NCI-H2029 treated with DMSO at 0.1 percent for 48 hours (cell line): ENCODE data around the gene PTPRZ1.

Experiments
- DNase-seq: peaks from one replicate; lab custom pipeline; 2025; lab: John Stamatoyannopoulos, UW

Gene PTPRZ1

DNA sequence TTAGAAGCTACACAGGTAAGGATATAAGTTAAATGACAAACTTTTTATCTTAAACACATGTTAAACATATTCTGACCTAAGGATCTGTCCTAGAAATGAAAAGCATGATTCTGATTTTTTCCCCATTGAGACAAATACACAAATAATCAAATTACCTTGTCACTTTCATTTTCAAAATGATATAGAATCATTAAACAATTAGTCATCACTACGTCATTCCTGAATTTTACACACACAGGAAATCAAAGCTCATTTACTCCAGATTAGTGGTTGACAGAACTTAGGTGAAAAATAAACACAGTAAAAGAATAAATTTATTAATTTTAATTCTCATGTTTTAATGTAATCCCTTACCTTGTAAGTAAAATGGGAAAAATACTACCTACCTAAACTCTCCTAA lies 182.1 kb downstream of the PTPRZ1 start:
- DNase-seq: no peak

DNA sequence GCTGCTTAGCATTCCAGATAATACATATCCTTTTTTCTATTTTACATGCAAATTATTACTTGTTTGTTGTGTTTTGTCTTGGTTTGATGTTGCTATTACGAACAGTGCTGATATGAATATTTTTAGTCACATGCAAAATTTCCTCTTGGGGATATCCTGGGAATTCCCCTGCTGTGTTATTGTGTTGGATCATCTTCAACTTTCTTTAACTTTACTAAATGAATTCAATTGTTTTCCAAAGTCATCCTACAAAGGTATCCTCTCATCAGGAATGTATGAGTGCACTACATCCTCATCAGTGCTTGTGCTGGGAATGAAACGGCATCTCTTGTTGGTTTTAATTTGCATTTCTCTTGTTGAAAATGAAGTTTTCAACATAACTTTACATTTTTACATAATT lies 184.0 kb downstream of the PTPRZ1 start:
- DNase-seq: no peak

DNA sequence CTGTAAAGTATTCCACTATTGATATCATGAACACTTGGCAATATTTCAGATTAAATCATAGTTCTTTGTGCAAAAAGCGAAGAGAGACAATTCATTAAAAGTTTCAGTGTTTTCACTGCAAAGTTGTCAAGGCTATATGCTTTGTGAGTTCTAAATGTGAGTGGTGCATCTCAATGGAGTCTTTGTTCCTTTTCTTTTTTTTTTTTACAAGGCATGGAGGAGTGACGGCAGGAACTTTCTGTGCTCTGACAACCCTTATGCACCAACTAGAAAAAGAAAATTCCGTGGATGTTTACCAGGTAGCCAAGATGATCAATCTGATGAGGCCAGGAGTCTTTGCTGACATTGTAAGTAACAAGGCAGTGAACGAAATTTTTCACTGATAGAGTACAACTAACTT lies 186.6 kb downstream of the PTPRZ1 start:
- no peak for DNase-seq

DNA sequence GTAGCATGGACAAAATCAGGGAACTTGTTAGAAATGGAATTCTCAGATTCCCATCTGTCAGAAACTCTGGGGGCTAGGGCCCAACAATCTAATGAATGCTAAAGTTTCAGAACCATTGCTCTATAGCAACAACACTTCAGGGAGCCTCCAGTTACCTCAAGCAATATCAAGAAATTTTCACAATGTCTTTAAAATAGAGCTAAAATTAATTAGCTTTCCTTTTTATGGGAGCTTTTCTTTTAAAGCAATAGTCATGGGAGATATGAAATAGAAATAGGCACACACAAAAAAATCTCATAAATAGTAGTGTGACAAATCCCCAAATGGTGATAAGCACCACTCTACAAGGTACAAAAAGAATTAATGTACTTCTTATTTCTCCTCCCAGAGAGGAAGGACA lies 190.2 kb downstream of the PTPRZ1 start:
- no peak for DNase-seq

DNA sequence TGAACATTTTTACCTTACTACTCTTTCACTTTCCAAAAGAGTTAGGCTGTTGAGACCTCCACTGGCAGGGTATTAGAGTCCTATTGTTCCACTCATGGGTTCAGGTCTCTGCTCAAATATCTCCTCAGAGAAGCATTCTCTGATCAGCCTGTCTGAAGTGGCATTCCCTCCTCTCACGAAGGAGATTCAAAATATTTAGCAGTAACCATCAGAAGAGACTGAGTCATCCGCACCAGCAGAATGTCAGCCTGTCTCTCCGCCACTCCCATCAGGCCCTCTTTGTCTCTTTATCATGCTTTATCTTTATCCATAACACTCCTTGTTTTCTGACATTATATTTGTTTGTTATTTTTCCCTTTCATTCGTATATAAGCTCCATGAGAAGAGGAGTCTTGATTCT lies 192.0 kb downstream of the PTPRZ1 start:
- no peak for DNase-seq

DNA sequence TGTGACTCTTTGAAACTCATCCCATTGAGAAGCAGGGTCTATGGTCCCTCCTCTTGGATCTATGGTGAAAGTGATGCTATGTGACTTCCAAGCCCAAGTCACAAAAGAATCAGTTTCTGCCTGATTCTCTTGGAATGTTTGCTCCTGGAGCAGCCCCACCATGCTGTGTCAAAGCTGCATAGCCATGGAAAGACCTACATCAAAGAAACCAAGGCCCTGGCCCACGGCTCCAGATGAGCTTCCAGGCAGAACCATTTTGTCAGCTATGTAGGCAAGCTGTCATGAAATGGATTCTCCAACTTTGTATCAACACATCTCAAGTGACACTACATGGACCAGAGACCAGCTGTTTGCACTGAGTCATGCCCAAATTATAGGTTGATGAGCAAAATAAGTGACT lies 194.1 kb downstream of the PTPRZ1 start:
- no peak for DNase-seq

DNA sequence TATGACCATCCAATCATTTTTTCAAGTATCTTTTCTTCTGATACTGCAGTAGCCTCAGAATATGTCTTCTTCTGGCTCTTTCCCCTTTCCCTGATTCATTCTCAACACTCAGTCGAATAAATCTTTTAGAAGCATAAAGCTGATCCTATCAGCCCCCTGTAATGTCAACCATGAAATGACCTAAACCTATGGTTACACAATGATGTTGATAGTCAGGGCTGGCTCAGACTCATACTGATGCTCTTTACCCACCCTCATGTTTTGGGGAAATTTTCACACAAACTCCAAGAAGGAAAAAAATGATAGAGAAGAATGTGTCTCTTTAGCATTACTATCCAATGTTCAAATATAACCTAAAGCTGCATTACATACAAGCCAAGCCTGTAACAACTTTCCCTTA lies 195.1 kb downstream of the PTPRZ1 start:
- DNase-seq: no peak

DNA sequence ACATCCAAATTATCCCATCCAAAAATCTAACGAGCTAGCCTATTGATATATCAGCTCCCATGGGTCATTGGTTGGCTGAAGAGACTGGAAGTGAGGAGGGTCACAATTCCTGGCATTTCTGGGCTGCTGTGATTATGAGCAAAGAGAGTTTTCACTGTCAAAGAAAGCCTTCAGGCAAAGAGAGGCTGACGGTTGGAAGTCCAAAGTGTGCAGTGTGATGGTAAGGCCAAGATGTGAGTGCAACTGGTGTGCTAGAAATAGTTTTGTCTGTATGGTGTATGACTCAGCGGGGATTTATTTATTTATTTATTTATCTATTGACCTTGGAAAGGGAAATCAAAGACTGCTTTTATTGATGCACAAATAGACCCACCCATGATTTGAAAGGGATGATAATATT lies 196.0 kb downstream of the PTPRZ1 start:
- no peak for DNase-seq

DNA sequence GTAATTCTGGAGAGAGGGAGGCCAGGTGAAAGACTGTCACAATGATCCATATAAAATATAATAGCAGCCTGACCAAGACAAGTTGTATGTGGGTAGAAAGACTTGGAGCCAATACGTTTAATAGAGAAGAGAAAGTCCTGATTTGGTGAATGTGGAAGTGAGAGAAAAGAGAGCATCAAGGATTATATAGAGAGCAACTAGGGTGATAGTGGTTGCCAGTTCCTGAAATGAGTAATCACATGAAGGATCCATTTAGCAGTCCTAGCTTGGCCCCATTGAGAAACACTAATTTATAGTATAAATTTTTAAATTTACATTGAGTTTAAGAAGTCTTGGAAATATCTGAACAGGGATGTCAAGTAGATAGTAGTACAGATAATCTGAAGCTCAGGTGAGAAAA lies 197.1 kb downstream of the PTPRZ1 start:
- no peak for DNase-seq

DNA sequence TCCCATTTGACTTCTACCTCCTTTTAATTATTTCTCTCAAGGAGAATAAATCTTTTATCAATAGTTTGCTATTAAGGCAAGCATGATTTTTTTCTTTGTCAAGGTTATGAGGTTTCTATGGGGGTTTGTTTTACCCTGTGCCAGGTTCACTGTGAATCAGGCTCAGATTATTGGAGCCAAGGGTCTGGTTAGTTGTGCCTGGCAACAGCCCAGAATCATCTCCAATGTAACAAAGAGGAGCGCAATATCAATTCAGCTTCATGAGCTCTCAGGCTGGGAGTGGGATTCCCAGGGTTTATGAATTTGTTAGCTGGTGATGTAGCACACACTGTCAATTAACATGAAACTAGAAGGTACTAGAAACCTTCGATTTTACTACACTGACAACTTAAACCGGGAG lies 197.9 kb downstream of the PTPRZ1 start:
- no peak for DNase-seq

DNA sequence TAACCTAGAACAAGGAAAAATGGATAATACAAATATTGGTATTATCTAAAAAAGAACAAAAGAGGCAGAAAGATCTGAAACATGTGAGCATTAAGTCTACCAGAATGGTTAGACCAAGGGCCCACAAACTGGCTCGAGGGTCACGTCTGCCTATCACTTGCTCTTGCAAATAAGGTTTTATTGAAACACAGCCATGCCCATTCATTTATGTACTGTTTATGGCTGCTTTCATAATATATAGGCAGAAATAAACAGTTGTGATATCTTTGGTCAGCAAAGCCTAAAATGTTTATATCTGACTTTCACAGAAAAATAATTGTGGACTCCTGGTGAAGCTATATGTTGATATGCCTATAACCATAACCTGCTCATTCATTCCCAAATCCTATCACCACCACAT lies 199.3 kb downstream of the PTPRZ1 start:
- DNase-seq: no peak

DNA sequence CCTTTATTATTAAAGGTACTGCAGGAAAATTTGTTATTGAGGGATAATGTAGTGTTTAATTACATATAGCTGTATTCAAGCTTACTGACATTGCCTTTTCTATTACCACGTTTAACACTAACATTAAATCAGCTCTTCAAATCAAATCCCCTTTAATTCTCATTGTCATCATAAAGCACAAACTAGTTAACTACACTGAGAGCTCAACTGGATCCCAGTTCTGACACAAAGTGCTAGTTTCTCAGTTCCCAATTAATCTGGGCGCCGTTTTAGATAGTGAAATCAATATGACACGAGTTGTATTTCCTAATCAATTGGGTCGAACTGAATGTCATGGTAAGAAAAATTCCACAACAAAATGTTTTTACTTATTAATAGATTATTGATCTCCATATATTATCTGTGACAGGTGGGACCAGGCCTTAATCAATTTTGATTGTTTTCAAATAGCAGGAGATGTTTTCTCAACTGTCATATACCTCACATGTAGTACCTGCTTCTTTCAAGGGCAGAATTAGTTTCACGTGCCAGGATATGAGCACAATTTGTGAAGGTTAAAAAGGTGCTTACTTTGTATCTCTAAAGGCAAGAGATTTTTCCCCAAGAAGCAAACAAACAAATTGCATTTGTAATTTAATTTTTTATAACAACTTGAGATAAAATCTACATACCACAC lies 200.1 kb downstream of the PTPRZ1 start:
- no peak for DNase-seq

DNA sequence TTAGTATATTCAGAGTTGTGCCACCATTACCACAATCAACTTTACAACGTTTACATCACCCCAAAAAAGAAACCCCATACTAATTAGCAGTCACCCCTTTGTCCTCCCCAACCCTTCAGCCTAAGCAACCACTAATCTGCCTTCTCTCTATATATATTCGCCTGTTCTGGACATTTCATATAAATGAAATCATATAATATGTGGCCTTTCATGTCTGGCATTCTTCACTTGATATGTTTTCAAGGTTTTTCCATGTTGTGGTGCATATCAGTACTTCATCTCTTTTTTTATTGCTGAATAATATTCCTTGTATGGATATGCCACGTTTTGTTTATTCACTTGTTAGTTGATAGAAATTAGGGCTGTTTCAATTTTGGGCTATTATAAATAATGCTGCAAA lies 200.7 kb downstream of the PTPRZ1 start:
- no peak for DNase-seq

DNA sequence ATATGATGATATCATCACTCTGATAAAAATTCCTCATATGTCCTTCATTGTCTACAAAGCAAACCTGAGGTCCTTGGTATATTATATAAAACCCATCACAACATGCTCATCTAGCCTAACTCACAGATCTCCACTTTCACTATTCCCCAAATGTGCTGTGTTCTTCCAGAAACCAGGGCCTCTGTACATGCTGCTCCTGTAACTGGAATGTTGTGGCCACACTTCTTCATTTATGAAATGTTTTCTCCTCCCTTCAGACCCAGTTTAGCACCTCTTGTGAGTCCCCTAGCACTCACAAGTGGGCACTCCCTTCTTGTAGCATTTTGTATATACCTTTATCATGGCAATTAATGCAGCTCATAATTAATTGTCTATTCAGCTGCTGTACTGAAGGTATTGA lies 209.2 kb downstream of the PTPRZ1 start:
- no peak for DNase-seq

DNA sequence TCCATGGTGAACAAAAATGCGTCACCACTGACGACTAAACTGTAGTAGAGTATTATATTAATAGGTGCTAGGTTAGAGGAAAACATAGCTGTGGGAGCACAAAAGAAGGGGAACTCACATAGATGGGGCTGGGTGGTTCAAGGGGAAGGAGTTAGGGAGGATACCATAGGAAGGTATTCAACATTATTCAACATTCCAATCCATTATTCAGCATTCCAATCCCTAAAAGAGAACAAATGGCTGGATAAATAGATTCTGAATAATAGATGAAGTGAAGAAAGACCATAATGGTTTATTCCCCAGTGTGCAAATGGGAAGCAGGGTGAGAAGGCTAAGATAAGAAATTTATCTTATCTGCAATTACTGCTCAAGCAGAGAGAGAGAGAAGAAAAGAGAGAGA lies 209.7 kb downstream of the PTPRZ1 start:
- DNase-seq: no peak

DNA sequence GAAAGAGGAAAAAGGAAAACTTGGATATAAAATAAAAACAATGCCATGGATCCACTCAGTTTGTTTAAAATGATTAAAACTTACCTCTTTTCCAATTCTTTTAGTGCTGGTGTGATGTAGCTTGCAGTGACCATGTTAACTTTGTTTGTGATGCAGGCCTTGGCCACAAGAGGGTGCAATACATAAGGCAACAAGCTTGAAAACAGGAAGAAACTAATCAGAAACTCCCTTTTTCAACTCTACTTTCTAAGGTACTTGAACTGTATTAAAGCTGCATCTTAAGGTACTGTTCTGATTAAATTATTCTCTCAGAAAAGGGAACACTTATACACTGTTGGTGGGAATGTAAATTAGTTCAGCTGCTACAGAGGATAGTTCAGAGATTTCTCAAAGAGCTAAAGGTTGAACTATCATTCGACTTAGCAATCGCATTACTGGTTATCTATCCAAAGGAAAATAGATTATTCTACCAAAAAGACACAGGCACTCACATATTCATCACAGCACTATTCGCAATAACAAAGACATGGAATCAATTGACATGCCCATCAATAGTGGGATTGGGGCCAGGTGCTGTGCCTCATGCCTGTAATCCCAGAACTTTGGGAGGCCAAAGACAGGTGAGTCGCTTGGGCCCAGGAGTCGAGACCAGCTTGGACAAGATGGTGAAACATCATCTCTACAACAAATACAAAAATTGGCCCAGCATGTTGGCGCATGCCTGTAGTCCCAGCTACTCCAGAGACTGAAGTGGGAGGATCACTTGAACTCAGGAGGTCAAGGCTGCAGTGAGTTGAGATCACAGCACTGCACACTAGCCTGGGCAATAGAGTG lies 220.2 kb downstream of the PTPRZ1 start:
- DNase-seq: peak; percentile 29

DNA sequence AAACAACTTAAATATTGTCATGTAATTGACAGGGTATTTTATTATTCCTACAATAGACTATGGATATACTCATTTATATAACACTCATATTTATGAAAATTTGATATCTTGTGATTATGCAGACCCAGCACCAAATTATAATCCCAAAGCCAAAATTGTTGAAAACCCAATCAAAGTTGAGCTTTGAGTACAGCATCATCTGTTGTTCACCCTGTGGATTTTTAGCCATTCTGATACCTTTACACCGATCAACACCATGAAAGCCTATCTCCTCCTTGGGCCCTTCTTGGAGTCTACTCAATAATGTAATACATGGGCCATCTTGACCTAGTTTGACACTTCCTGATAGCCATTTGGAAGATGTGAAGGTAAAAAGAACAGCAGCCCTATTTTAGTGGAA lies 221.6 kb downstream of the PTPRZ1 start:
- DNase-seq: no peak

DNA sequence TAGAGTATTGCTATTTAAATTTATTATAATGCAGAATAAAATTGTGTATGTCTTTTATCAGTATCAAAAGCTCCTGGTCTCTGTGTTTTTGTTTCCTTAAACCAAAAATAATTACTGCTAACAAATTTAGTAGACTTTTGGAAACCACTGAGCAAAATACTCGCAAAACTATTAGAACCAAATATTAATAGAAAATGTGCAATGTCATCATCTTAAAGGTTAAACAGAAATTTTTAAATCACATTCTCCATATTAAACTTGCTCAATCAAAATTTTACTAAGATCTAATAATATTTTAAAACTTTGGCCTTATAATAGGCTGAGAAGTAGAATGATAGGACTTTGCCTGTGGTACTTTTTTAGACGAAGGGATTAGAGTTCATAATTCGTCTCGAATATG lies 222.7 kb downstream of the PTPRZ1 start:
- no peak for DNase-seq

DNA sequence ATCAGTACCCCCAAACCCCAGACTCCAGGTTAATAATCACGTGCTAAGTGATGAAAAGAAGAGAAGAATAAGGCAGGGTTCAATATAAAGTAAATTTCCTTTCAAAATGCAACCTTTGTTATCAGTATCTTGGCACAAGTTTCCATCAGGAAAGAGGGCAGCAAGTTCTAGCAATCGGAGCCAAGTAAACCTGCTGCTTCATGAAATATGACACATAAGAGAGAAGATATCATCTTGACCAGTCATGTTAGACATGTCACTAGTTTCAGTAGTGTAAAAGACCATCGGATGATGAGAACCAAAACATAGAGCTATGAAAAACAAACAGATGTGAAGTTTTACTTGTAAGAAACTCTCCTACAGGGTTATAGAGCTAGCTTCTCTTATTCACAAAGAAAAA lies 227.1 kb downstream of the PTPRZ1 start:
- DNase-seq: no peak

DNA sequence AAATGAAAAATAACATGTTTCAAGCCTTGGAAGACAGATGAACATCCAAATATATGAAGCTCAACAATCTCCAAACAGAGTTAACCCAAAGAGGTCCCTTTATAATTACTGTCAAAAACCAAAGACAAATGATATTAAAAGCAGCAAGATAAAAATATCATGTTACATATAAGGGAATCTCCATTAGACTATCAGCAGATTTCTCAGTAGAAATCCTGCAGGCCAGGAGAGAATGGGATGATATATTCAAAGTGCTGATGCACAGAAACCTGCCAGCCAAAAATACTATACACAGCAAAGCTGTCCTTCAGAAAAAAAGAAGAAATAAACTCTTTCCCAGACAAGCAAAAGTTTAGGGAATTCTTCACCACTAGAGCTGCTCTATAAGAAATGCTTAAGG lies 230.1 kb downstream of the PTPRZ1 start:
- no peak for DNase-seq
